NCI-H524 treated with DMSO at 0.1 percent for 48 hours (cell line): Measurements from ENCODE around the gene SIM2.

Experiments used
- DNase-seq: peaks from one replicate; lab custom pipeline; 2025; lab: John Stamatoyannopoulos, UW

SIM2 gene

DNA sequence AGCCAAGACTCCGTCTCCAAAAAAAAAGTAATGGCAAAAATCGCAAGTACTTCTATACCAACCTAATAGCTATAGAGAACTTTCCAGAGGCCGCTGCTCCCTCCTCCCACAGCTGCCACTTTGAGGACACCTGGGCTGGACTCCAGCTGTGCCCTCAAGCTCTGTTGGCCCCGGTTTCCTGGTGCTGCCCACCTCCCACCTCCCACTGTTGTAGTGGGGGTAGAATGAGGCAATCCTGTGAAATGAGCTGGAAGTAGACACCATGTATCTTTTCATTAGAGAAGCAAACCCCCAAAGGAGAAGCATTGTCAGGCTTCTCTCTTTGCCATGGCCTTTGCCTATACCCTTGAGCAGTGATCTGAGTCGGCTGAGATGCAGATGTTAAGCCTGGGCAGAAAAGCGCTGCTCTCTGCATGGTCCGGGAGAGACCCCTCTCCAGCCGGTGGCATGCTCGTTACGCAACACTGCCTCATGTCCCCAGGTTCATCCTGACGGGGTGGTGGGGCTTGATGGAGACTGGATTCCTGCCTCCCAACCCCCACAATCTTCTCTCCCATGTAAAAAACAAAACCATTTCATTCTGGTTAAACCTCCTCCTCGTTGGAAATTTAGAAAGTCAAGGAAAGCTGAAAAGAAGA lies 39.7 kb downstream of the SIM2 start:
- no peak for DNase-seq

DNA sequence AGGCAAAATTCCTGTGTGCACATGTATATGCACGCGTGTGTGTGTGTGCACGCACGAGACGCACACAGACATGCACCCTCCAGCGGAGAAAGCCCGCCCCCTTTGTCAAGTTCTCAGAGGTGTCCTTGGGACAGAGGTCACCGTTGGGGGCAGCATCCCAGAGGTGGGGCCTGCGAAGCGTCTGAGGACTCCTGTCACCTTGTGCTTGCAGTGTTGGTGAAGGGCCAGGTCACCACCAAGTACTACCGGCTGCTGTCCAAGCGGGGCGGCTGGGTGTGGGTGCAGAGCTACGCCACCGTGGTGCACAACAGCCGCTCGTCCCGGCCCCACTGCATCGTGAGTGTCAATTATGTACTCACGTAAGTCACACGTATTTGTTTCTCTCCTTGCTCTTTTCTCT lies 42.6 kb downstream of the SIM2 start:
- DNase-seq: no peak

DNA sequence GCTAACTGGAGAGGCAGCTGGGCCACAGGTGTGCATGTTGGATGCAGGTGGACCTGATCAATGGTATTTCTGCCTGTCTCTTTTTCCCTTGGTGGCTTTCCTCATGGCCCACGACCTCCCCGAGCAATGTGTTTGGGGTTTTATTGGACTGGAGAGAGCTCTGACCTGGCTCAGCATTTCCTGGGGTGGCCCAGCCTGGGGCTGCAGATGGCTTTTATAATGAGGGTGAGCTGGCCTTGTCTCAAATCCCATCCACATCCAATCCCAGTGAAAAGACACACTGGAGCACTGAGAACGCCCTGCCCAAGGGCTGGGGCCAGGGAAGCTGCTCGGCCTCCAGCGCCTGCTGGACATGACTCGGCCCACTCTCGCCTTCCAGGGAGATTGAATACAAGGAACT lies 44.1 kb downstream of the SIM2 start:
- no peak for DNase-seq

DNA sequence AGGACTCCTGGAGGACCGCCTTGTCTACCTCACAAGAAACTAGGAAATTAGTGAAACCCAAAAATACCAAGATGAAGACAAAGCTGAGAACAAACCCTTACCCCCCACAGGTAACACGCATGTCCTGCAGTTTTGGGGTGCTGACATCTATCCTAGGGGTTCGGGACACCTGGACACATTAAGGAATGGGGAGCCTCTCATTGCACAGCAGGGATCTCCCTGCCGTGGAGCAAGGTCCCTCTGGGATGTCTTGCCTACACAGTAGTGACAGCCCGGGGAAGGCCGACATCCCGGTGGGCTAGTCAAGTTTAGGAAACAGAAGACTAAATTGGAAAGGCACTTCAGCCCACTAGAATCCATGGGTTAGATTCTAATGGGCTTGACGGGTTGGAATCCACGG lies 44.5 kb downstream of the SIM2 start:
- no peak for DNase-seq

DNA sequence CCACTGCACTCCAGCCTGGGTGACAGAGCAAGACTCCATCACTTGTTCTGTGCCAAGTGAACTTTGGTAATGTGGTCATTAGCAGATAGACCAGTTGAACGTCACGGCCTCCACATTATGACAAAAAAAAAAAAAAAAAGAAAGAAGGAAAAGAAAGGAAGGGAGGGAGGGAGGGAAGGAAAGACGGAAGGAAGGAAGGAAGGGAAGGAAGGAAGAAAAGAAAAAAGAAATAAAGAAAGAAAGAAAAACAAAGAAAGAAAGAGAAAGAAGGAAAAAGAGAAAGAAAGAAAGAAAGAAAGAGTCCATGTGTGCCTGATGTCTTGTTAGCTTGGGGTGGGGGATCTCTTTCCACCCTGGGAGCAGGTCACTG lies 45.3 kb downstream of the SIM2 start:
- no peak for DNase-seq

DNA sequence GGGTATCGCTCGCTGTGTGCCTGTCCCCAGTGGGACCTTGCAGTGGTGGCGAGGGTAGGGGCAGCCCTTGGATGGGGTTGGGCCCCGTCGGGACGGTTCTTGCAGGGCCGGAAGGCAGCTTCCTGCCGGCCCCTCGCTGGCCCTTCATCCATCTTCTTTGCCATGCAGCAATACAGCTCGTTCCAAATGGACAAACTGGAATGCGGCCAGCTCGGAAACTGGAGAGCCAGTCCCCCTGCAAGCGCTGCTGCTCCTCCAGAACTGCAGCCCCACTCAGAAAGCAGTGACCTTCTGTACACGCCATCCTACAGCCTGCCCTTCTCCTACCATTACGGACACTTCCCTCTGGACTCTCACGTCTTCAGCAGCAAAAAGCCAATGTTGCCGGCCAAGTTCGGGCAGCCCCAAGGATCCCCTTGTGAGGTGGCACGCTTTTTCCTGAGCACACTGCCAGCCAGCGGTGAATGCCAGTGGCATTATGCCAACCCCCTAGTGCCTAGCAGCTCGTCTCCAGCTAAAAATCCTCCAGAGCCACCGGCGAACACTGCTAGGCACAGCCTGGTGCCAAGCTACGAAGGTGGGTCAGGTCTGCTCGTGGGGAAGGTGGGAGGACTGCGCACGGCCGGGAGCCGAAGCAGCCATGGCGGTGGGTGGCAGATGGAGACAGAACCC lies 45.8 kb downstream of the SIM2 start:
- DNase-seq: no peak

DNA sequence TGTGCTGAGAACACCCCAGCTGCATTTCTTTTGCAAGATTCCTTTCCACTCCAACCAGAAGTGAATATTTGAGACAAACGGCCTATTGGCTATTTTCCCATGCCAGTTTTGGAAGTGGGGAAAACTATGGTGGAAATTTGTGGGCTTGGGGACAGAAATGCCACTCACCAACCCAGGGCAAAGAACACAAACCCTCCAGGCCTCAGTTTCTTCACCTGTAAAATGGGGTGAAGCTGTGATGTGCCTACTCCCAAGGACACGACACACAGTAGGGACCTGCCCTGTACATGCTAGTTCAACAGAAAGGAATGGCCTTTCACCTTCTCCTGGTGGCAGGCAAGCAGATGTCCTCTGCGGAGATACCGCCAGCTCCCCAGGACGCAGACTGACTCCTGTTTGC lies 46.5 kb downstream of the SIM2 start:
- no peak for DNase-seq

DNA sequence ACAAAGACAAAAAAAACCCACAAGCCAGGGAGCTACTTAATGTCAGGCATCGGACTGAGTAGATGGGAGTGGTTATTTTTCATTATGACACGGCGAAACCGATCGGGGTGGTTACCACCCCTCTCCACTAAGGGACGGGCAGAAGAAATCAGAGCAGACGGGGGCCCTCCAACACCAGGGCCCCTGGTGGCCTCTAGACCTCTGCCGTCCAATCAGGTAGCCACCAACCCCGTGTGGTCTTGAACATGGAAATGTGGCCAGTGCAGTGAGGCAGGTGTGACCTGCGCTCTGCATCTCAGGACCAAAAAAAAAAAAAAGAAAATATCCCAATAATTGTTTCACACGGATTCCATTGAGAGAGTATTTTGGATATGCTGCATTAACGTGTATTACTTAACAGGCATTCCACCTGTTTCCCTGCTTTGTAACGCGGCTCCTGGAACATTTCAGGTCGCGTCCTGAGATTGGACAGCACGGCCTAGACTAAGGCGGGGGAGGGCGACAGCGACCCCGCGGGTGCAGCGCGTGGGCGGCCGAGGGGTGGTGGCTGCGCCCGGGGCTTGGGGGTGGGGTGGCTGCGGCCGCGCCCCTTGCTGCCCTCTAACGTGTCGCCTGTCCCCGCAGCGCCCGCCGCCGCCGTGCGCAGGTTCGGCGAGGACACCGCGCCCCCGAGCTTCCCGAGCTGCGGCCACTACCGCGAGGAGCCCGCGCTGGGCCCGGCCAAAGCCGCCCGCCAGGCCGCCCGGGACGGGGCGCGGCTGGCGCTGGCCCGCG lies 48.3 kb downstream of the SIM2 start:
- DNase-seq: no peak

DNA sequence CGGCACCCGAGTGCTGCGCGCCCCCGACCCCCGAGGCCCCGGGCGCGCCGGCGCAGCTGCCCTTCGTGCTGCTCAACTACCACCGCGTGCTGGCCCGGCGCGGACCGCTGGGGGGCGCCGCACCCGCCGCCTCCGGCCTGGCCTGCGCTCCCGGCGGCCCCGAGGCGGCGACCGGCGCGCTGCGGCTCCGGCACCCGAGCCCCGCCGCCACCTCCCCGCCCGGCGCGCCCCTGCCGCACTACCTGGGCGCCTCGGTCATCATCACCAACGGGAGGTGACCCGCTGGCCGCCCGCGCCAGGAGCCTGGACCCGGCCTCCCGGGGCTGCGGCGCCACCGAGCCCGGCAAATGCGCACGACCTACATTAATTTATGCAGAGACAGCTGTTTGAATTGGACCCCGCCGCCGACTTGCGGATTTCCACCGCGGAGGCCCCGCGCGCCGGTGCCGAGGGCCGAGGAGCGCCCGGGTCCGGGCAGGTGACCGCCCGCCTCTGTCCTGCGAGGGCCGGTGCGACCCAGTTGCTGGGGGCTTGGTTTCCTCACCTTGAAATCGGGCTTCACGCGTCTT lies 49.0 kb downstream of the SIM2 start:
- DNase-seq: no peak

DNA sequence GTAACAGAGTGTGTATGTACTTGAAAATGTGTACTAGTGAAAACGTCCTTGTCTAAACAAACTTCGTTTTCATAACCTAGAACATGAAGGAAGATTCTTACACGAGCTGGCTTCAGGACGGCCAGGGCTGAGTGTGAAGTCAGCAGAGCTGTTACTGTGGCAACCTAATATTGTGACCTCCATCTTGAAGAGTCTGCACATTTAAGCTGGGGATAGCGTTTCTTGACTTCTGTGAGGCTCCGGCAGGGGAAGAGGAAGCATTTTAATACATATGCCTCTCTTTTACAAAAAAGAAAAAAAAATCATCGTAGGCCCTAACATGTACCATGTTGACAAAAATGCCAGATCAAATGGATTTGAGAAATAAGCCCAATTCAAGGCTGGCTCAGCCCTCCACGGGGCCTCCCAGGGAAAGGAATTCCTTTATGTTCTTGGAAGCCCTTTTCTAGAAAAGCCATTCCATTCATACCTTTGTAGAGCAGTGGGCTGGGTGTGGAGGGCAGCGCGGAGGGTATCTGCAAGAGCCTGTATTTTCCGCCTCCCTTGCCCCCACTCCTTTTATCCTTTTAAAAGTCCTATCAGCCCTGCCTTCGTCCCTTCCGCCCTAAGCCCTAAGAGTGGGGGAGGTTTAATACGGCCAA lies 51.1 kb downstream of the SIM2 start:
- no peak for DNase-seq

DNA sequence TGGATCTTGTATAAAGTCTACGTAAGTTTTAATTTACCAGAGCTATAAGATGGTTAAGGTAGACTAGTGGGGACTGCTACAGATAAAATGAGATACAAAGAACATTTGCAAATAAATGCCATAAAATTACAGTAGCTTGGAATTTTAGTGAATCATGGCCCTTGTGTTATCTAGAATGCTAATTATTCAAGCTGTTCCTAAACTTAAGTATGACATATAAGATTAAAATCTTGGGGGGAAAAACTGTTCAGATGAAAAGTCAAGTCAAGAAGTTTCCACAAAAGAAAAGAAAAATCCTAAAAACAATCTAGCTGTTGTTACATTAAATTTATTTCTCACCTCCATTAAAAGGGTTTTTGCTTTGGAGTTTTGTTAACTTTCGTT lies 51.7 kb downstream of the SIM2 start:
- no peak for DNase-seq

DNA sequence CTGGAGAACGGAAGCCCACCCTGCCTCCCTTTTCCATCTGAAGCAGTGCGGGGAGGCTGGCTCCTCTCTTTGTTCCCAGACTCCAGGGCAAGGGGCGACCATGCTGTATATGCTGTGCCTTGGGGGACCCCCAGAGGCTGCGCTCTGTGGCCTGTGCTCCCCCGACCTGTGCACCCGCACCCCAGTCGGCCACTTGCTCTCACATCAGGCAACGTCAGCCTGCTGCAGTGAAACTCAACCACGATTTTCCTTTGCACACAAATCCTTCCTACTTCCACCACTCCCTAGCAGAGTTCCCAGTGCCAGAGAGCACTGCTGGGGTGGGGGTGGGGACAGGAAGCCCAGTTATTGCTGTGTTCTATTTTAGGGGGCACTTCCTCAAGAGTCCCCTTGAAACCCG lies 52.5 kb downstream of the SIM2 start:
- DNase-seq: no peak

DNA sequence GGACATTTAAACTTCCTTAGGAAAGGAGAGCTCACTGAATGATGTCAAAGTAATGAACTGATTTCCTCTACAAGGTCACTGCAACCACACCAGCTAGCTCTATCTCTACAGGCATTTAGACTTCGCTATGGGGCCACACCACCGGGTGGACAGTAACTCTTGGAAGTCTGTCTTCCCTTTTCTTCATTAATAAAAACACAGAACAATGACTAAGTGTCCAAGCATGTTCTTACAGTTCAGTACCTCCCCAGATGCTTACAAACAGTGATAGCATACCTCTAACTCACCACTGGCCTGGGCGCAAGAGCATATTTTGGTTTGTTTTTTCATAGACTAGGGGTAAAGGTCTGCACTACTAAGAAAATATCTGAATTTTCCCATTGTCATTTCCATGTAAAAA lies 54.6 kb downstream of the SIM2 start:
- no peak for DNase-seq

DNA sequence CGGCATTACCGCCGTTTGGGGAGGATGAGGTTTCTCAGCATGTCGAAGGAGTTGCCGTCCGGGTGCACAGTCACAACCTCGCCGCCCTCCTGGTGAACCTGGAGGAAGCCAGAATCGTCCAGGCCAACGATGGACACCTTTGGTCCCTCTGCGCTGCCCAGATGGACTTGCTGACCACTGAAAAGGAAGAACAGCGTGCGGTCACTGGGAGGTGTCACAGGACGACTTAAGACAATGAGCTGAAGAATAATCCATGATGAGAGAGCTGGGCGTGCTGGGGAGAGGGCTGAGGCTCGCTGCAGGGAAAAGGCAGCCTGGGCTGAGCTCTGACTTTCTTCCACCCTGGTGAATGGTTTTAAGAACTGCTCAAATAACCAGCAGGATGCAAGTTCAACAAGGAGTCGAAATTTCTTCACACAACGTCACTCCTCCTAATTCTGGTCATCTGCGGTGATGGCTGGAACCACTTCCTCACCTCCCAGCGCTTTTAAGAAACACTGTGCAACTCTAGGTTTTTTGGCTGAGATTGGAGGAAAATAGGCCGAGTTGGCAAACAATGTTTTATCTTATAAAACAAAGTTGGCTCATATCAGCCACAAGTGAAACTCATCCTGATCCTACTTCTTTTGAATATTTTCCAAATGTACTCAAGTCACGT lies 55.5 kb downstream of the SIM2 start:
- DNase-seq: no peak

DNA sequence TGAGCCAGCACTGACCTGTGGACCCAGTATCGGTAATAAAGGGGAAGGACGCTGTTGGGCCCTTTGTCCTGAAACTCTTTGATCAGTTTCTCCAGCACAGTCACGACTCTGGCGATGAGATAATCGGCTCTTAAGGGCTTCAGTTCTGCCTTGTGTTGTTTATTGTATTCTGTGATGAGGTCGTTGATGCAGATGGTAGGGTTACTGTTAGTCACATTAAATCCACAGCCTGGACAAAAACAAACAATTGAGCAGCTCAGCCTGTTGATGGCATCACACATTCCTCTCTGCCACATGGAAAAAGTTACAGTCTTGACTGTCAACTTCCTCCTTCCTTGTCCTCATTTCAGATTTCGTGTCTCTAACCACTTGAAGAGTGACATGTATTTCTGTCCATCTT lies 57.6 kb downstream of the SIM2 start:
- DNase-seq: no peak

DNA sequence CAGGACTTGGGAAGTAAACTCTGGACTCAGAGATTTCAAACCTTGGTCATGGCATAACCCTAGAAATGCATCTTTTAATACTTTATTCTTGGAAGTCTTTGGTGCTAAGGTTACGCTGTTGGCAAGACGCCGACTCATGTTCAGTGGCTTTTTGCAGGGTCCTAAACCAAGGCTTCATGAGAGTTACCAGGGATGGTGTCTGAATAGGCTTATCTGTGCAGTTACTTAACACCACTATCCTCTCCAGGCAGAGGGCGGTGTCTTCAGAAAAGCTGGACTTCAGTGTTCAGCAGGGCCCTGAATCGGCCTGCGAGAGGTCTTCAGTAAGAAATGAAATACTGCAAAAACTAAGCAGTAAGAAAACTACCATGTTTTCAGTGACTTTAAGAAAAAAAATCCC lies 58.3 kb downstream of the SIM2 start:
- no peak for DNase-seq

DNA sequence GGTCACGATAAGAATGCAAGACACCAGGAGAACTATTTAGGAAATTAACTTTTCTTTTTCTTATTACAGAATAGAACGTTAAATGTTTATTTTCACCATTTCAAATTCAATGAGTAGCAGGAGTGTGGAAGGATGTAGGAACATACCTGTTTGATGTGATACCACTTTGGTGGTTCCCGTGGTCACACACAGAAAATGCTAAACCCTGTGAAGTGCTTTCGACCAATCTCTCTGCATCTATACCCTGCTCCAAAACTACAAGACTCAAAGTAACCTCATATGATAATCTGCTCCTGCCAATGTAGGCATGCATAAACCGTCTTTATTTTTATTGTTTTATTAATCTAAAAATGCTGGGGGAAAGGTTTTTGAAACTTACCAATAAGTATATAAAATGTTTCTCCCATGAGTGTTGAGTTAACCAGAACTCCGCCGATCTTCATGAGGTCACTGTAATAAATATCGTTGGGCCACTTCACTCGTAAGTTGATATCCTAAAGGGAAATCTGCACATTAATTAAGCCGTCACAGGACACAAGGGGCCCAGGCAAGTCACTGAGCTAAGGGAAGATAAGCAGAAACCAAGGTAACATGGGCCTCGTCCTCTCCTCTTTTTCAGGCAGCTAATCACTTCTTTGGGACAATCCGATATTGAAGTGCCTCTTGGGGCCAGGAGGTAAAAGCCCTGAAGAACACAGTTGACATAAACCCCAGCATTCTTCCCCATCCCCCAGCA lies 60.6 kb downstream of the SIM2 start:
- peak; percentile 50 for DNase-seq

DNA sequence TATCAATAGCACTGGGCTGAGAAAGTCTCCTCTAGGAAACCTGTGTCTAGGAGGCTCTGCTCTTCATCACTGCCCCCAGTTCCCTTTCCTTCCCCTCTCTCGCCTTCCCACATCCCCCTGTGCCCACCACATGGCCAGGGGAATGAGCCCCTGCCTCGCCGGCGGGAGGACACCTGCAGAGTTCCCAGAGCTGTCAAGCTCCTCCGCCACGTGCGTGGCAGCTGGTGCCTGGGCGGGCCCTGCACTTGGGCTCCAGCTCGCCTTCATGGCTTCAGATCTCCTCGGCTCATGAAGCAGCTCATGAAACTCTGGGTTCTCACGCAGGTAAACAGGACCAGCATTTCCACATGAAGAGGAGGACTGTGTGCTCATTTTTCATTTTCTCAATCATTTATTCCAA lies 62.8 kb downstream of the SIM2 start:
- DNase-seq: no peak

DNA sequence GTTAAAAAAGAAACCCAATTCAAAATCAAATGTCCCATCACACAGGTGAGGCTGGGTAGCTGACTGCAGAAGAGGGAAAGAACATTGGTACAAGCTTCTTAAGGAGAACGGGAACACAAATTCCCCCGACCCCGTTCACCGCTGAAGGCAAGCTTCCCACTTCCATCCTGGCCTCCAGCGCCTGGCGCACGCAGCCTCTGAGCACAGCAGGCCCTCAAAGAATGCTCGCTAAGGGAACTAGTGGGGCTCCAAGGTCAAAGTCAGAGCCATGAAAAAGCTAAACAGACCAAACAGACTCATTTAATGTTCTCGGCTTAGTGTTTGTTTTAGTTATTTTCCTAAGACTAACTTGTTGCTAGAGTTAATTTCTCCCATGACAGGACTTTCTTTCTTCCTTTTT lies 63.7 kb downstream of the SIM2 start:
- DNase-seq: no peak

DNA sequence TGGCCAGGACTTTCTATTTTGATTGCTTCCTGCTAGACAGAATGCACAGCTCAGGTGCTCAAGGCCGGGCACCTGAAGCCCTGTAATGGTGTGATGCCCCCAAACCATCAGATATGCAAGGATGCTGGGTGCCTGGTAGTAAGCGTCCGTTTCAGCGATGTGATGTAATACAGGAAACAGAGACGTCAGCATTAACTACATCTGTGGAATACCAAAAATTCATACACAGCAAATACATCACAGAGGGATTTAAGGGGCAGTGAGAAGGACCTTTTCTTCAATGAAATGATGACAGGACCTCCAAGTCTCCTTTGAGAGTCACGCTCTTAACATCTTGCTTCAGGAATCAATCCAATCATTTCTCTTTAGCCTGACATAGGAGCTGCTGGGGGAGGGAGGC lies 64.4 kb downstream of the SIM2 start:
- DNase-seq: no peak

DNA sequence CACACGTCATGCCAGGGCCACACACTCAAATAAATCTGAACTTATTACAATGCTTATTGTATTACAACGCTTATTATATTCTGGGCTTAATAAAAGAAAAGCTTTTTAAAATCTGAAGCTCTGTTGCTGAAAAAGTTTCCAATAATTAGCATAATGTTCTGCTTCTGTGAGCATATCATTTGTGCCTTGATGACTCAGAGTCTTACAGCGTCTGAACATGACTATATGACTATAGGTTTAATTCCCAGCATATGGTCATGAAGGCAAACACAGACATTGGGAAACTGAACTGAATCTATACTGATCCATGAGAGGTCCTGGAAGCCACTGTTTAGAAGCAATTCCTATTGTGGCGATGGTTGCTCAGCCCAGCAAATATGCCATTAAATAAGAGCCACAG lies 66.3 kb downstream of the SIM2 start:
- no peak for DNase-seq

DNA sequence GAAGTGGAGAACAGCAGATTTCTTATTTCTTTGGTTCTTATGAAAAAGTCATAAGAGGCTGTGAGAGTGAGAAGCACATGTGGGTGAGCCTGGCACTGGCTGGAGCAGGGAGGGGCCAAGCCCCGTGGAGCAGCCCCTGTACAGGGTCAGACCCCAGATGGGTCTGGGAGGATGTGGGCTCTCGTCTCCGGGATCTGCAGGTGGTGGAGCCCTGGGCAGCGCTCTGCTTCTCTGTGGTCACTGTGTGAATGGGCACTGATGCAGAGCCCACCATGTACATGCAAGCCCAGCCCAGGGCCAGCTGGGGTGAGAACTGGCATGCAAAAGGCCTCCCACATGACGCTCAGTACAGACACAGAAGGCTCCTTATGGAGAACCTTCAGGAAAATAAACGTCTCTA lies 67.6 kb downstream of the SIM2 start:
- no peak for DNase-seq
